Measurements from ENCODE around the gene TRIM31.

The TRIM31 gene

DNA sequence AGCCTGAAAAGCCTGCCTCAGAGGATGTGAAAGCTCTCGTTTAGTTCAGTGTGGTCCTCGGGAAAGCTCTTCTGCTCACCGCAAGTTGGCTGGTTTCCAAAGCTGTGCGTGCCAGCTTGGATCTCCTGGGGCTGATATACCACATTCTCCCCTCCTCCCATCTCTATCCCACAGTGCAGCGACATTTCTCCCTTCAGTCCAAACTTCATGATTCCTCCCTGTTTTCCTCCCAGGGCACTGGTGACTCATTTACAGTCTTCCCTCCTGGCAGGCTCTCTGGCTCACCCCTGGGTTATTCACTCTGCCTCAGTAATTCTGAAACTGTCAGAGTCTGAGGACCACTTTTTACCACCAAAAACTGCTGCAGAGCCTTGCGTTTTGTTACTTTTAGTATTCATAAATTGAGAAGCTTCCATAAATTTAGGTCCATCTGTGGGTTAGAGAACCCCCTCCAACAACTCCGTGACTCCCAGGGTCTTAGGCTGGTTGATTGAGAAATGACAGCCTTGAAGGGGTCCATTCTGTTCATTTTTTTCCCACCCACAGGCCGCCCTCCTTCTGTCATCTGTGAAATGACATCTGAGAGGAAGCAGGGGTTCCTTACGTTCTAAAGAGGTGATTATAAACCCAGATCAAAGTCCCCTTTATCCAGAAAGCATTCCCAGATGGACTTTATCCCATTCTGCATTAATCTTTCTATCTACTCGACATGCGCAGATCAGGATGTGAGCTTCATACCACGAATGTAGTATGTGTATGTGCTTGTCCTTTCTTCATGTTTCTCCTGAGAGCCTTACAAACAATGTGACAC lies 42.0 kb upstream of the TRIM31 start (continued):
- TF ChIP-seq, protein P1, sequence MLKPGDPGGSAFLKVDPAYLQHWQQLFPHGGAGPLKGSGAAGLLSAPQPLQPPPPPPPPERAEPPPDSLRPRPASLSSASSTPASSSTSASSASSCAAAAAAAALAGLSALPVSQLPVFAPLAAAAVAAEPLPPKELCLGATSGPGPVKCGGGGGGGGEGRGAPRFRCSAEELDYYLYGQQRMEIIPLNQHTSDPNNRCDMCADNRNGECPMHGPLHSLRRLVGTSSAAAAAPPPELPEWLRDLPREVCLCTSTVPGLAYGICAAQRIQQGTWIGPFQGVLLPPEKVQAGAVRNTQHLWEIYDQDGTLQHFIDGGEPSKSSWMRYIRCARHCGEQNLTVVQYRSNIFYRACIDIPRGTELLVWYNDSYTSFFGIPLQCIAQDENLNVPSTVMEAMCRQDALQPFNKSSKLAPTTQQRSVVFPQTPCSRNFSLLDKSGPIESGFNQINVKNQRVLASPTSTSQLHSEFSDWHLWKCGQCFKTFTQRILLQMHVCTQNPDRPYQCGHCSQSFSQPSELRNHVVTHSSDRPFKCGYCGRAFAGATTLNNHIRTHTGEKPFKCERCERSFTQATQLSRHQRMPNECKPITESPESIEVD (tag by site-specific recombination; IDR thresholded peaks at IDR 0.05), result peak; percentile 77
- TF ChIP-seq, protein P2, sequence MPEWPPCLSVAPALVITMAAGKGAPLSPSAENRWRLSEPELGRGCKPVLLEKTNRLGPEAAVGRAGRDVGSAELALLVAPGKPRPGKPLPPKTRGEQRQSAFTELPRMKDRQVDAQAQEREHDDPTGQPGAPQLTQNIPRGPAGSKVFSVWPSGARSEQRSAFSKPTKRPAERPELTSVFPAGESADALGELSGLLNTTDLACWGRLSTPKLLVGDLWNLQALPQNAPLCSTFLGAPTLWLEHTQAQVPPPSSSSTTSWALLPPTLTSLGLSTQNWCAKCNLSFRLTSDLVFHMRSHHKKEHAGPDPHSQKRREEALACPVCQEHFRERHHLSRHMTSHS (tag by site-specific recombination; IDR thresholded peaks at IDR 0.05), result no peak
- TF ChIP-seq ZNF48 (tag by site-specific recombination; IDR thresholded peaks at IDR 0.05) (no peak), OVOL3 (tag by site-specific recombination; IDR thresholded peaks at IDR 0.05) (peak; percentile 77; the same call in 1 of the 2 replicates), OSR2 (tag by site-specific recombination; IDR thresholded peaks at IDR 0.05) (0 out of 2 replicates have a peak, but pooled peaks have one; percentile 32), ZSCAN23 (tag by site-specific recombination; IDR thresholded peaks at IDR 0.05) (no peak), ZNF843 (tag by site-specific recombination; IDR thresholded peaks at IDR 0.05) (peak; percentile 92), KLF8 (tag by site-specific recombination; IDR thresholded peaks at IDR 0.05) (peak; percentile 82), ZNF558 (tag by site-specific recombination; IDR thresholded peaks at IDR 0.05) (peak; percentile 76; the same call in 1 of the 2 replicates), ZEB2 (tag by site-specific recombination; IDR thresholded peaks at IDR 0.05) (peak; percentile 97), ZNF391 (tag by site-specific recombination; IDR thresholded peaks at IDR 0.05; ENCODE audit: borderline replicate concordance, low read depth) (no peak), ZNF394 (tag by site-specific recombination; IDR thresholded peaks at IDR 0.05; ENCODE audit: borderline replicate concordance) (no peak), ZNF146 (tag by site-specific recombination; IDR thresholded peaks at IDR 0.05) (no peak)
- TF ChIP-seq, protein P3, sequence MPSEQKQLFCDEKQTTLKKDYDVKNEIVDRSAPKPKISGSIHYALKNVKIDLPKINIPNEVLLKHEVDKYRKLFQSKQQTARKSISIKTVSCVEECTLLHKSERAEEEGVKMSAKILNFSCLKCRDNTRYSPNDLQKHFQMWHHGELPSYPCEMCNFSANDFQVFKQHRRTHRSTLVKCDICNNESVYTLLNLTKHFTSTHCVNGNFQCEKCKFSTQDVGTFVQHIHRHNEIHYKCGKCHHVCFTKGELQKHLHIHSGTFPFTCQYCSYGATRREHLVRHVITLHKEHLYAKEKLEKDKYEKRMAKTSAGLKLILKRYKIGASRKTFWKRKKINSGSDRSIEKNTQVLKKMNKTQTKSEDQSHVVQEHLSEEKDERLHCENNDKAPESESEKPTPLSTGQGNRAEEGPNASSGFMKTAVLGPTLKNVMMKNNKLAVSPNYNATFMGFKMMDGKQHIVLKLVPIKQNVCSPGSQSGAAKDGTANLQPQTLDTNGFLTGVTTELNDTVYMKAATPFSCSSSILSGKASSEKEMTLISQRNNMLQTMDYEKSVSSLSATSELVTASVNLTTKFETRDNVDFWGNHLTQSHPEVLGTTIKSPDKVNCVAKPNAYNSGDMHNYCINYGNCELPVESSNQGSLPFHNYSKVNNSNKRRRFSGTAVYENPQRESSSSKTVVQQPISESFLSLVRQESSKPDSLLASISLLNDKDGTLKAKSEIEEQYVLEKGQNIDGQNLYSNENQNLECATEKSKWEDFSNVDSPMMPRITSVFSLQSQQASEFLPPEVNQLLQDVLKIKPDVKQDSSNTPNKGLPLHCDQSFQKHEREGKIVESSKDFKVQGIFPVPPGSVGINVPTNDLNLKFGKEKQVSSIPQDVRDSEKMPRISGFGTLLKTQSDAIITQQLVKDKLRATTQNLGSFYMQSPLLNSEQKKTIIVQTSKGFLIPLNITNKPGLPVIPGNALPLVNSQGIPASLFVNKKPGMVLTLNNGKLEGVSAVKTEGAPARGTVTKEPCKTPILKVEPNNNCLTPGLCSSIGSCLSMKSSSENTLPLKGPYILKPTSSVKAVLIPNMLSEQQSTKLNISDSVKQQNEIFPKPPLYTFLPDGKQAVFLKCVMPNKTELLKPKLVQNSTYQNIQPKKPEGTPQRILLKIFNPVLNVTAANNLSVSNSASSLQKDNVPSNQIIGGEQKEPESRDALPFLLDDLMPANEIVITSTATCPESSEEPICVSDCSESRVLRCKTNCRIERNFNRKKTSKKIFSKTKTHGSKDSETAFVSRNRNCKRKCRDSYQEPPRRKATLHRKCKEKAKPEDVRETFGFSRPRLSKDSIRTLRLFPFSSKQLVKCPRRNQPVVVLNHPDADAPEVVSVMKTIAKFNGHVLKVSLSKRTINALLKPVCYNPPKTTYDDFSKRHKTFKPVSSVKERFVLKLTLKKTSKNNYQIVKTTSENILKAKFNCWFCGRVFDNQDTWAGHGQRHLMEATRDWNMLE (tag by site-specific recombination; conservative IDR thresholded peaks at IDR 0.05; ENCODE audit: low read depth), result peak; percentile 63
- TF ChIP-seq, protein P4, sequence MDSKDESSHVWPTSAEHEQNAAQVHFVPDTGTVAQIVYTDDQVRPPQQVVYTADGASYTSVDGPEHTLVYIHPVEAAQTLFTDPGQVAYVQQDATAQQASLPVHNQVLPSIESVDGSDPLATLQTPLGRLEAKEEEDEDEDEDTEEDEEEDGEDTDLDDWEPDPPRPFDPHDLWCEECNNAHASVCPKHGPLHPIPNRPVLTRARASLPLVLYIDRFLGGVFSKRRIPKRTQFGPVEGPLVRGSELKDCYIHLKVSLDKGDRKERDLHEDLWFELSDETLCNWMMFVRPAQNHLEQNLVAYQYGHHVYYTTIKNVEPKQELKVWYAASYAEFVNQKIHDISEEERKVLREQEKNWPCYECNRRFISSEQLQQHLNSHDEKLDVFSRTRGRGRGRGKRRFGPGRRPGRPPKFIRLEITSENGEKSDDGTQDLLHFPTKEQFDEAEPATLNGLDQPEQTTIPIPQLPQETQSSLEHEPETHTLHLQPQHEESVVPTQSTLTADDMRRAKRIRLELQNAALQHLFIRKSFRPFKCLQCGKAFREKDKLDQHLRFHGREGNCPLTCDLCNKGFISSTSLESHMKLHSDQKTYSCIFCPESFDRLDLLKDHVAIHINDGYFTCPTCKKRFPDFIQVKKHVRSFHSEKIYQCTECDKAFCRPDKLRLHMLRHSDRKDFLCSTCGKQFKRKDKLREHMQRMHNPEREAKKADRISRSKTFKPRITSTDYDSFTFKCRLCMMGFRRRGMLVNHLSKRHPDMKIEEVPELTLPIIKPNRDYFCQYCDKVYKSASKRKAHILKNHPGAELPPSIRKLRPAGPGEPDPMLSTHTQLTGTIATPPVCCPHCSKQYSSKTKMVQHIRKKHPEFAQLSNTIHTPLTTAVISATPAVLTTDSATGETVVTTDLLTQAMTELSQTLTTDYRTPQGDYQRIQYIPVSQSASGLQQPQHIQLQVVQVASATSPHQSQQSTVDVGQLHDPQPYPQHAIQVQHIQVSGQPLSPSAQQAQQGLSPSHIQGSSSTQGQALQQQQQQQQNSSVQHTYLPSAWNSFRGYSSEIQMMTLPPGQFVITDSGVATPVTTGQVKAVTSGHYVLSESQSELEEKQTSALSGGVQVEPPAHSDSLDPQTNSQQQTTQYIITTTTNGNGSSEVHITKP (tag by site-specific recombination; IDR thresholded peaks at IDR 0.05), result peak; percentile 92
- TF ChIP-seq, protein P5, sequence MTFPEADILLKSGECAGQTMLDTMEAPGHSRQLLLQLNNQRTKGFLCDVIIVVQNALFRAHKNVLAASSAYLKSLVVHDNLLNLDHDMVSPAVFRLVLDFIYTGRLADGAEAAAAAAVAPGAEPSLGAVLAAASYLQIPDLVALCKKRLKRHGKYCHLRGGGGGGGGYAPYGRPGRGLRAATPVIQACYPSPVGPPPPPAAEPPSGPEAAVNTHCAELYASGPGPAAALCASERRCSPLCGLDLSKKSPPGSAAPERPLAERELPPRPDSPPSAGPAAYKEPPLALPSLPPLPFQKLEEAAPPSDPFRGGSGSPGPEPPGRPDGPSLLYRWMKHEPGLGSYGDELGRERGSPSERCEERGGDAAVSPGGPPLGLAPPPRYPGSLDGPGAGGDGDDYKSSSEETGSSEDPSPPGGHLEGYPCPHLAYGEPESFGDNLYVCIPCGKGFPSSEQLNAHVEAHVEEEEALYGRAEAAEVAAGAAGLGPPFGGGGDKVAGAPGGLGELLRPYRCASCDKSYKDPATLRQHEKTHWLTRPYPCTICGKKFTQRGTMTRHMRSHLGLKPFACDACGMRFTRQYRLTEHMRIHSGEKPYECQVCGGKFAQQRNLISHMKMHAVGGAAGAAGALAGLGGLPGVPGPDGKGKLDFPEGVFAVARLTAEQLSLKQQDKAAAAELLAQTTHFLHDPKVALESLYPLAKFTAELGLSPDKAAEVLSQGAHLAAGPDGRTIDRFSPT (tag by site-specific recombination; IDR thresholded peaks at IDR 0.05), result 0 out of 2 replicates have a peak, but pooled peaks have one; percentile 20
- TF ChIP-seq, protein P6, sequence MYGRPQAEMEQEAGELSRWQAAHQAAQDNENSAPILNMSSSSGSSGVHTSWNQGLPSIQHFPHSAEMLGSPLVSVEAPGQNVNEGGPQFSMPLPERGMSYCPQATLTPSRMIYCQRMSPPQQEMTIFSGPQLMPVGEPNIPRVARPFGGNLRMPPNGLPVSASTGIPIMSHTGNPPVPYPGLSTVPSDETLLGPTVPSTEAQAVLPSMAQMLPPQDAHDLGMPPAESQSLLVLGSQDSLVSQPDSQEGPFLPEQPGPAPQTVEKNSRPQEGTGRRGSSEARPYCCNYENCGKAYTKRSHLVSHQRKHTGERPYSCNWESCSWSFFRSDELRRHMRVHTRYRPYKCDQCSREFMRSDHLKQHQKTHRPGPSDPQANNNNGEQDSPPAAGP (tag by site-specific recombination; IDR thresholded peaks at IDR 0.05), result peak; percentile 92
